ENCODE results near the gene NDUFAF8.

The NDUFAF8 gene

GRCh38 chr17:81239714-81240555 is 817 bp downstream of the NDUFAF8 start:
- peak in 2 of 3 donors; percentile 55 to 59 for DNase-seq
- Histone ChIP-seq H3K27me3 (replicated peaks in 2 of 5; ENCODE audit: control insufficient read depth in 4 of 5, insufficient read depth in 5 of 5, low read length in 4 of 5) (no peaks in the 10 kb centered on the region), H3K4me1 (ENCODE audit: control extremely low read depth in 1 of 4, control insufficient read depth in 4 of 4, insufficient read depth in 4 of 4, low read length in 3 of 4) (peaks cover 6 to 47% (median 38%) of the 10 kb centered on the region in 4 experiments), H3K9me3 (ENCODE audit: control extremely low read depth in 1 of 5, control insufficient read depth in 4 of 5, insufficient read depth in 2 of 5, low read depth in 1 of 5, low read length in 4 of 5) (no peaks in the 10 kb centered on the region), H3K4me3 (ENCODE audit: control insufficient read depth in 1 of 7, extremely low read depth in 1 of 7, insufficient read depth in 4 of 7, low read depth in 2 of 7, low read length in 6 of 7) (peak overlapping the region; percentile 79 to 95 (median 89)), H3K27ac (ENCODE audit: insufficient read depth in 1 of 2, low read depth in 1 of 2, low read length in 2 of 2, poor library complexity in 1 of 2, severe bottlenecking in 2 of 2) (peak overlapping the region; percentile 54 to 82), H3K36me3 (ENCODE audit: control insufficient read depth in 4 of 4, insufficient read depth in 4 of 4, low read length in 3 of 4) (peaks cover 0 to 28% (median 16%) of the 10 kb centered on the region in 4 experiments)
- 24% methylated on average over 35 of the region's 37 CpGs for WGBS (ENCODE audit: insufficient coverage)
- CTCF ChIA-PET, result interaction anchor here (0.9 to 2.0 kb wide), 7 partner anchors 13 to 98 kb away, joined by 3 to 9 read pairs (median 4); no protein-coding TSS in a partner anchor
- POLR2A ChIA-PET, result interaction anchor here (1.0 kb wide), 1 partner anchor 17 kb away, joined by 3 read pairs; no protein-coding TSS in a partner anchor

GRCh38 chr17:81240761-81241160 is 1.6 kb downstream of the NDUFAF8 start:
- Histone ChIP-seq H3K36me3 (ENCODE audit: control insufficient read depth in 4 of 4, insufficient read depth in 4 of 4, low read length in 3 of 4) (peaks cover 0 to 35% (median 16%) of the 10 kb centered on the region in 4 experiments), H3K9me3 (ENCODE audit: control extremely low read depth in 1 of 5, control insufficient read depth in 4 of 5, insufficient read depth in 2 of 5, low read depth in 1 of 5, low read length in 4 of 5) (no peaks in the 10 kb centered on the region), H3K4me1 (ENCODE audit: control extremely low read depth in 1 of 4, control insufficient read depth in 4 of 4, insufficient read depth in 4 of 4, low read length in 3 of 4) (peaks cover 6 to 47% (median 38%) of the 10 kb centered on the region in 4 experiments), H3K4me3 (ENCODE audit: control insufficient read depth in 1 of 7, extremely low read depth in 1 of 7, insufficient read depth in 4 of 7, low read depth in 2 of 7, low read length in 6 of 7) (peak overlapping the region in 3 of 7 experiments; percentile 89 to 95 (median 94)), H3K27me3 (replicated peaks in 2 of 5; ENCODE audit: control insufficient read depth in 4 of 5, insufficient read depth in 5 of 5, low read length in 4 of 5) (no peaks in the 10 kb centered on the region), H3K27ac (ENCODE audit: insufficient read depth in 1 of 2, low read depth in 1 of 2, low read length in 2 of 2, poor library complexity in 1 of 2, severe bottlenecking in 2 of 2) (no peak overlapping the region)
- CTCF ChIA-PET, result interaction anchor here (1.0 to 1.4 kb wide), 4 partner anchors 14 to 98 kb away, joined by 3 to 9 read pairs (median 4); no protein-coding TSS in a partner anchor
- 98% methylated on average over 5 of the region's 8 CpGs for WGBS (ENCODE audit: insufficient coverage)
- DNase-seq, result no peak
- POLR2A ChIA-PET, result no interaction called here

GRCh38 chr17:81241203-81241602 is 2.1 kb downstream of the NDUFAF8 start:
- Histone ChIP-seq H3K4me3 (ENCODE audit: control insufficient read depth in 1 of 7, extremely low read depth in 1 of 7, insufficient read depth in 4 of 7, low read depth in 2 of 7, low read length in 6 of 7) (no peak overlapping the region), H3K36me3 (ENCODE audit: control insufficient read depth in 4 of 4, insufficient read depth in 4 of 4, low read length in 3 of 4) (peaks cover 0 to 36% (median 16%) of the 10 kb centered on the region in 4 experiments), H3K9me3 (ENCODE audit: control extremely low read depth in 1 of 5, control insufficient read depth in 4 of 5, insufficient read depth in 2 of 5, low read depth in 1 of 5, low read length in 4 of 5) (no peaks in the 10 kb centered on the region), H3K27ac (ENCODE audit: insufficient read depth in 1 of 2, low read depth in 1 of 2, low read length in 2 of 2, poor library complexity in 1 of 2, severe bottlenecking in 2 of 2) (no peak overlapping the region), H3K4me1 (ENCODE audit: control extremely low read depth in 1 of 4, control insufficient read depth in 4 of 4, insufficient read depth in 4 of 4, low read length in 3 of 4) (peaks cover 6 to 47% (median 38%) of the 10 kb centered on the region in 4 experiments), H3K27me3 (replicated peaks in 2 of 5; ENCODE audit: control insufficient read depth in 4 of 5, insufficient read depth in 5 of 5, low read length in 4 of 5) (no peaks in the 10 kb centered on the region)
- no peak for DNase-seq
- WGBS (ENCODE audit: insufficient coverage), result 97% methylated on average over 8 of the region's 10 CpGs
- ChIA-PET CTCF (interaction anchor here (1.3 to 1.9 kb wide), 4 partner anchors 41 to 99 kb away, joined by 4 to 9 read pairs (median 4); no protein-coding TSS in a partner anchor), POLR2A (no interaction called here)

- H3K4me1 ChIP-seq (ENCODE audit: control extremely low read depth in 1 of 4, control insufficient read depth in 4 of 4, insufficient read depth in 4 of 4, low read length in 3 of 4), result peaks cover 6 to 47% (median 38%) of the 10 kb centered on the region in 4 experiments
- no peaks in the 10 kb centered on the region for H3K9me3 ChIP-seq (ENCODE audit: control extremely low read depth in 1 of 5, control insufficient read depth in 4 of 5, insufficient read depth in 2 of 5, low read depth in 1 of 5, low read length in 4 of 5)
- no peak overlapping the region for H3K4me3 ChIP-seq (ENCODE audit: control insufficient read depth in 1 of 7, extremely low read depth in 1 of 7, insufficient read depth in 4 of 7, low read depth in 2 of 7, low read length in 6 of 7)
- CTCF ChIA-PET, result interaction anchor here (0.9 to 1.9 kb wide), 4 partner anchors 15 to 100 kb away, joined by 3 to 11 read pairs (median 4); no protein-coding TSS in a partner anchor
- H3K27ac ChIP-seq (ENCODE audit: insufficient read depth in 1 of 2, low read depth in 1 of 2, low read length in 2 of 2, poor library complexity in 1 of 2, severe bottlenecking in 2 of 2), result no peak overlapping the region
- POLR2A ChIA-PET, result no interaction called here
- no peaks in the 10 kb centered on the region for H3K27me3 ChIP-seq (replicated peaks in 2 of 5; ENCODE audit: control insufficient read depth in 4 of 5, insufficient read depth in 5 of 5, low read length in 4 of 5)
- peak; percentile 50 to 77 (median 76) for DNase-seq
- 38% methylated on average over 19 of the region's 26 CpGs for WGBS (ENCODE audit: insufficient coverage)
- peaks cover 0 to 35% (median 15%) of the 10 kb centered on the region in 4 experiments for H3K36me3 ChIP-seq (ENCODE audit: control insufficient read depth in 4 of 4, insufficient read depth in 4 of 4, low read length in 3 of 4)
Observed at GRCh38 chr17:81241648-81242420, 2.7 kb downstream of the NDUFAF8 start.

GRCh38 chr17:81242421-81243332 is 3.6 kb downstream of the NDUFAF8 start:
- Histone ChIP-seq H3K4me1 (ENCODE audit: control extremely low read depth in 1 of 4, control insufficient read depth in 4 of 4, insufficient read depth in 4 of 4, low read length in 3 of 4) (peaks cover 6 to 40% (median 33%) of the 10 kb centered on the region in 4 experiments), H3K27me3 (replicated peaks in 2 of 5; ENCODE audit: control insufficient read depth in 4 of 5, insufficient read depth in 5 of 5, low read length in 4 of 5) (no peaks in the 10 kb centered on the region), H3K4me3 (ENCODE audit: control insufficient read depth in 1 of 7, extremely low read depth in 1 of 7, insufficient read depth in 4 of 7, low read depth in 2 of 7, low read length in 6 of 7) (no peak overlapping the region), H3K9me3 (ENCODE audit: control extremely low read depth in 1 of 5, control insufficient read depth in 4 of 5, insufficient read depth in 2 of 5, low read depth in 1 of 5, low read length in 4 of 5) (no peaks in the 10 kb centered on the region), H3K36me3 (ENCODE audit: control insufficient read depth in 4 of 4, insufficient read depth in 4 of 4, low read length in 3 of 4) (peaks cover 0 to 35% (median 18%) of the 10 kb centered on the region in 4 experiments), H3K27ac (ENCODE audit: insufficient read depth in 1 of 2, low read depth in 1 of 2, low read length in 2 of 2, poor library complexity in 1 of 2, severe bottlenecking in 2 of 2) (no peak overlapping the region)
- POLR2A ChIA-PET, result no interaction called here
- CTCF ChIA-PET, result interaction anchor here (0.9 to 1.9 kb wide), 3 partner anchors 16 to 101 kb away, joined by 3 to 11 read pairs (median 4); no protein-coding TSS in a partner anchor
- DNase-seq, result peak in 2 of 3 donors; percentile 34 to 36
- WGBS (ENCODE audit: insufficient coverage), result 80% methylated on average over 20 of the region's 33 CpGs

GRCh38 chr17:81243333-81243664 is 4.2 kb downstream of the NDUFAF8 start:
- POLR2A ChIA-PET, result no interaction called here
- DNase-seq, result no peak
- Histone ChIP-seq H3K27me3 (replicated peaks in 2 of 5; ENCODE audit: control insufficient read depth in 4 of 5, insufficient read depth in 5 of 5, low read length in 4 of 5) (no peaks in the 10 kb centered on the region), H3K9me3 (ENCODE audit: control extremely low read depth in 1 of 5, control insufficient read depth in 4 of 5, insufficient read depth in 2 of 5, low read depth in 1 of 5, low read length in 4 of 5) (no peaks in the 10 kb centered on the region), H3K27ac (ENCODE audit: insufficient read depth in 1 of 2, low read depth in 1 of 2, low read length in 2 of 2, poor library complexity in 1 of 2, severe bottlenecking in 2 of 2) (no peak overlapping the region), H3K4me1 (ENCODE audit: control extremely low read depth in 1 of 4, control insufficient read depth in 4 of 4, insufficient read depth in 4 of 4, low read length in 3 of 4) (peaks cover 2 to 34% (median 26%) of the 10 kb centered on the region in 4 experiments), H3K36me3 (ENCODE audit: control insufficient read depth in 4 of 4, insufficient read depth in 4 of 4, low read length in 3 of 4) (peaks cover 0 to 35% (median 18%) of the 10 kb centered on the region in 4 experiments), H3K4me3 (ENCODE audit: control insufficient read depth in 1 of 7, extremely low read depth in 1 of 7, insufficient read depth in 4 of 7, low read depth in 2 of 7, low read length in 6 of 7) (no peak overlapping the region)
- WGBS (ENCODE audit: insufficient coverage), result 91% methylated on average over 9 of the region's 10 CpGs
- CTCF ChIA-PET, result interaction anchor here (1.7 kb wide), 1 partner anchor 101 kb away, joined by 11 read pairs; no protein-coding TSS in a partner anchor
